ENCODE results near the gene SLC22A25.
"Not testable (repeated sequence)": the region's sequence is repeated elsewhere in the genome, so short reads cannot be mapped to it uniquely, and the experiment has no call there.

SLC22A25 gene

GRCh38 chr11:63235471-63236461 lies 7.6 kb downstream of the SLC22A25 start:
- not testable (repeated sequence) for DNase-seq (ENCODE audit: low read depth, low spot score)

DNA sequence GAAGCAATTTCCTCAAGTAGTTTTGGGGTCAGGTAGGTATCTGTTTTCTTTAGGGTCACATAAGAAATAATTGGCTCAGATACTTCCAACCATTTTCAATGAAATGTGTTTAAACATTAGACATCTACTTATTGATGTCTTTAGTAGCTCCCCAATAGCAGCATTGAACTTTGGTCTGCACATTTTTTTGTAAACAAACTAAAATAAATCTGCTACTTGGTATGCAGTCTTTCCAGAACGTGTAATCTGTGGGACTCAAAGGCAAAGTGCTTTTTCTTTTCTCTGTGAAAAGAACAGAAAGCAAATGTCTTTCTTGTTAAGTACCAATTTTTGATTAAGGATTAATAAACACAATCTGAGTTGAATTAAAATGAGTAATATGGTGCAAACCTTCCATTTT lies 13.6 kb downstream of the SLC22A25 start:
- DNase-seq (ENCODE audit: low read depth, low spot score), result no peak

GRCh38 chr11:63227521-63228107 lies 15.8 kb downstream of the SLC22A25 start:
- DNase-seq (ENCODE audit: low read depth, low spot score), result no peak

DNA sequence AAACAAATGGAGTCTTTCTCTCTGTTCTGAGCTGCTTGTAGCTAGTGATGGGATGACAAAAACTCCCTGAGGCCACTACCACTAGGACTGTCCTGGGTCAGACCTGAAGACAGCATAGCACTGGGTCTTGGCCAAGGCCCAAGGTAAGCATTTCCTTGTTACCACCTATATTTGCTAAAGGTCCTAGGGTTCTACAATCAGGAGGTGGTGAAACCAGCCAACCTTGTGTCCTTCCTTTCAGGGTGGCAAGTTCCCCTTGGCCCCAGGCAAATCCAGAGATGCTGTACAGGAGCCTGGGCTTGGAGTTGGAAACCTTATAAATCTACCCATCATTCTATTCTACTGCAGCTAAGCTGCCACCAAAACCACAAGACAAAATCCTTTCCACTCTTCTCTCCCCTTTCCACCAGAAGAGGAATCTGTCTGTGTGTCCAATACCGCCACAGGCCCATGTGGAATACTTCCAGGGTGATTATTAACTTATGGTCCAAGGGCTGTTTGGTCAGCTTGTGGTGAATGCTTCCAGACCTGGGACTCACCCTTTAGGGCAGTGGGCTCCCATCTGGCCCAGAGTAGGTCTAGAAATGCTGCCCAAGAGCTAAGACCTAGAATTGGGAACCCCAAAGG lies 16.8 kb downstream of the SLC22A25 start:
- DNase-seq (ENCODE audit: low read depth, low spot score), result no peak

GRCh38 chr11:63214093-63214492 lies 29.3 kb downstream of the SLC22A25 start:
- no peak for DNase-seq (ENCODE audit: low read depth, low spot score)

GRCh38 chr11:63212742-63213141 lies 30.7 kb downstream of the SLC22A25 start:
- DNase-seq (ENCODE audit: low read depth, low spot score), result no peak

- no peak for DNase-seq (ENCODE audit: low read depth, low spot score)
Observed at GRCh38 chr11:63210111-63210510, 33.3 kb downstream of the SLC22A25 start.

Data from brain pericyte (primary cell).